ENCODE measurements around the gene TBX2.

DNA sequence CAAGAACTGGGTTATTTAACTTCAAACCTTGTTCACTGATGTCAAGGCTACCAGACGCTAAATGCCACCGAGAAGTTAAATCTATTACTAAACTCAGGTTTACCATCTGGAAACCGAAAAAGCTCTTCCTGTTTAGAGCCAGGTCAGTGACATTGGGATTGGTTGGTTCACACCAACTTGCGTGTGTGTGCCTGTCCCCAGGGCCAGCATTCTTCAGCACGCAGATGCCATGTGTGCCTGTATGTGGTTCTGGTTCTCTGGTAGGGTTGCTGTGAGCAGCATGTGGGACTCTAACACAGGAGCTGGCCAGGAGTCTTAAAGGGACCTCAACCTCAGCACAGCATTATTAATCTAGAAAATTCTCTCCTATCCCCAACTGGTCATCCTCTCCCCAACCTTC lies 18.1 kb upstream of the TBX2 start:
- no peak for TF ChIP-seq POLR2A (IDR thresholded peaks at IDR 0.05)
- TF ChIP-seq, protein P1, sequence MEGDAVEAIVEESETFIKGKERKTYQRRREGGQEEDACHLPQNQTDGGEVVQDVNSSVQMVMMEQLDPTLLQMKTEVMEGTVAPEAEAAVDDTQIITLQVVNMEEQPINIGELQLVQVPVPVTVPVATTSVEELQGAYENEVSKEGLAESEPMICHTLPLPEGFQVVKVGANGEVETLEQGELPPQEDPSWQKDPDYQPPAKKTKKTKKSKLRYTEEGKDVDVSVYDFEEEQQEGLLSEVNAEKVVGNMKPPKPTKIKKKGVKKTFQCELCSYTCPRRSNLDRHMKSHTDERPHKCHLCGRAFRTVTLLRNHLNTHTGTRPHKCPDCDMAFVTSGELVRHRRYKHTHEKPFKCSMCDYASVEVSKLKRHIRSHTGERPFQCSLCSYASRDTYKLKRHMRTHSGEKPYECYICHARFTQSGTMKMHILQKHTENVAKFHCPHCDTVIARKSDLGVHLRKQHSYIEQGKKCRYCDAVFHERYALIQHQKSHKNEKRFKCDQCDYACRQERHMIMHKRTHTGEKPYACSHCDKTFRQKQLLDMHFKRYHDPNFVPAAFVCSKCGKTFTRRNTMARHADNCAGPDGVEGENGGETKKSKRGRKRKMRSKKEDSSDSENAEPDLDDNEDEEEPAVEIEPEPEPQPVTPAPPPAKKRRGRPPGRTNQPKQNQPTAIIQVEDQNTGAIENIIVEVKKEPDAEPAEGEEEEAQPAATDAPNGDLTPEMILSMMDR (IDR thresholded peaks at IDR 0.05), result no peak
